Ovary (tissue), 3 donors: ENCODE measurements around the gene MKS1.

Experiments used
- CTCF ChIP-seq, 3 donors: fragments of 450-650 bp in 2 of 3; fragments of 200-600 bp in 1 of 3; IDR thresholded peaks; one replicate each; pipeline versions ENCODE4 v1.5.1 to v1.8.0; 2016 to 2022; ENCODE audit warnings: antibody characterized with exemption in 3 of 3, mild to moderate bottlenecking in 1 of 3
- EP300 ChIP-seq: sonication (generic); formaldehyde crosslinking; IDR thresholded peaks from one replicate; pipeline ENCODE4 v1.6.1; 2017; ENCODE audit warnings: antibody characterized with exemption
- POLR2A ChIP-seq: fragments of 450-650 bp; IDR thresholded peaks from one replicate; pipeline ENCODE4 v1.6.1; 2017; ENCODE audit warnings: antibody characterized with exemption, mild to moderate bottlenecking, moderate library complexity
- donor health status: DM: no; HTN: no; CAD: no.

GRCh38 chr17:58249270-58250133 lies 30.4 kb upstream of the MKS1 start:
- TF ChIP-seq CTCF (IDR thresholded peaks at IDR 0.05), result peak; percentile 66 to 96 (median 74)
- no peak for TF ChIP-seq POLR2A
- TF ChIP-seq EP300, result no peak
